Chondrocyte (in vitro differentiated cells): ENCODE results near the gene PAQR3. TPM values are rescaled to one million over a fixed set of nuclear protein-coding genes. Genes with fewer than 3 reads are reported as not detected.

ENCODE experiments used
- DNase-seq: peaks from one replicate; pipeline ENCODE4 v3.0.0; 2021; ENCODE audit warnings: mixed read lengths, low spot score
- H3K27ac Mint-ChIP-seq: one replicate; pipeline ENCODE4 v1.8.0; 2021; ENCODE audit warnings: mild to moderate bottlenecking, moderate library complexity, mixed read lengths; ENCODE audit not compliant: unreplicated experiment
- H3K27me3 Mint-ChIP-seq: 2 replicates; pipeline ENCODE4 v1.8.0; 2021; ENCODE audit warnings: low read depth, mixed read lengths
- H3K36me3 Mint-ChIP-seq: 2 replicates; pipeline ENCODE4 v1.8.0; 2021; ENCODE audit warnings: low read depth, mixed read lengths
- H3K4me1 Mint-ChIP-seq: 2 replicates; pipeline ENCODE4 v1.8.0; 2021; ENCODE audit warnings: low read depth, mild to moderate bottlenecking, mixed read lengths
- H3K4me3 Mint-ChIP-seq: one replicate; pipeline ENCODE4 v1.8.0; 2021; ENCODE audit warnings: mild to moderate bottlenecking, moderate library complexity, mixed read lengths; ENCODE audit not compliant: unreplicated experiment
- H3K9me3 Mint-ChIP-seq: 2 replicates; pipeline ENCODE4 v1.8.0; 2021; ENCODE audit warnings: low read depth, mixed read lengths
- CTCF ChIP-seq: fragments of 200-600 bp; sonication (generic); IDR thresholded peaks from 2 replicates; pipeline ENCODE4 v1.5.0; 2021; ENCODE audit warnings: antibody characterized with exemption, mild to moderate bottlenecking, moderate library complexity
- total RNA-seq: library from RNA; stranded (reverse); gene quantifications from 3 replicates; pipeline ENCODE4 v1.2.1, GENCODE V29; 2021

Gene PAQR3
- total RNA-seq, 1 donor from 2014 or later = 13.8 TPM

- no peak for TF ChIP-seq CTCF
- H3K27ac Mint-ChIP-seq = no peak overlapping the region
- no peak overlapping the region for H3K4me3 Mint-ChIP-seq
- peaks cover 10% of the 10 kb centered on the region for H3K36me3 Mint-ChIP-seq
- H3K27me3 Mint-ChIP-seq = no peaks in the 10 kb centered on the region
- H3K9me3 Mint-ChIP-seq = no peaks in the 10 kb centered on the region
- H3K4me1 Mint-ChIP-seq = peaks cover 2% of the 10 kb centered on the region
- DNase-seq = no peak
Observed at GRCh38 chr4:78899302-78899701, 39.9 kb downstream of the PAQR3 start.

DNA sequence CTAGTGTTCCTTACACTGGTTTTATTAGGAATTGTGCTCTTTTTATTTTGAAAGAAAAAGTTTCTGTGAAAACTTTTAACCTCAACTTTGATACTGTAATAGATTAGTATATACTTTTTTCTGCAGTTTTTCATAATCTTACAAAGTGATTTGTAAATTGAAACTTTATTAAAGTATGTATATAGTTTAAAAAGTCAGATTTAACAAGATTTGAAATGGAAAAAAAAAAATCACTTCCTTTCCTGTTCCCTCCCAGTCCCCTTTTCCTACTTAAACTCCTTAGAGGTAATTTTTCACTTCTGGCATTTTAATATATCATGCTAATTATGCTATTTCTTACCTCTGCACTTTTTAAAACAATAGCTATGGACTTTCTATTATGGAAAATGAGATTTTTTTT is 49.3 kb downstream of the PAQR3 start:
- H3K4me1 Mint-ChIP-seq = peaks cover 16% of the 10 kb centered on the region
- no peak for DNase-seq
- no peaks in the 10 kb centered on the region for H3K27me3 Mint-ChIP-seq
- no peaks in the 10 kb centered on the region for H3K9me3 Mint-ChIP-seq
- H3K36me3 Mint-ChIP-seq = peaks cover 11% of the 10 kb centered on the region
- H3K27ac Mint-ChIP-seq = no peak overlapping the region
- no peak overlapping the region for H3K4me3 Mint-ChIP-seq
- no peak for TF ChIP-seq CTCF

DNA sequence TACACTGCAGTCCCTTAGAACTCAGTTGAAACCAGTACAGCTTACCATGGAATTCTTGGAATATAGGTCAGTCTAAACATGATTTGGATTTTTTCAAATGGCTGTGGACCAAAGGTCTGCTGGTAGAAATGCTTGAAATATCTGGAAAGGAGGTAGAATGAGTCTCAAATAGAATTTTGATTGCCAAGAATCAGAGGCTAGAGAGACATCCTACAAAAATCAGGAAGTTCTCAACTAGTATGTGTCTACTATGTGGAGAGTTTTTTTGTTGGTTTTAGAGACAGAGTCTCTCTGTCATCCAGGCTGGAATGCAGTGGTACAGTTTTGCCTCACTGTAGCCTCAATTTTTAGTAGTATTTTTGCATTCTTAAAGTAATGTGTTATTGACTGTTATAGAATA is 53.6 kb downstream of the PAQR3 start:
- H3K27ac Mint-ChIP-seq = peak overlapping the region; percentile 62
- H3K4me1 Mint-ChIP-seq = peaks cover 16% of the 10 kb centered on the region
- no peaks in the 10 kb centered on the region for H3K9me3 Mint-ChIP-seq
- DNase-seq = no peak
- peaks cover 6% of the 10 kb centered on the region for H3K36me3 Mint-ChIP-seq
- no peaks in the 10 kb centered on the region for H3K27me3 Mint-ChIP-seq
- H3K4me3 Mint-ChIP-seq = no peak overlapping the region
- TF ChIP-seq CTCF = no peak

DNA sequence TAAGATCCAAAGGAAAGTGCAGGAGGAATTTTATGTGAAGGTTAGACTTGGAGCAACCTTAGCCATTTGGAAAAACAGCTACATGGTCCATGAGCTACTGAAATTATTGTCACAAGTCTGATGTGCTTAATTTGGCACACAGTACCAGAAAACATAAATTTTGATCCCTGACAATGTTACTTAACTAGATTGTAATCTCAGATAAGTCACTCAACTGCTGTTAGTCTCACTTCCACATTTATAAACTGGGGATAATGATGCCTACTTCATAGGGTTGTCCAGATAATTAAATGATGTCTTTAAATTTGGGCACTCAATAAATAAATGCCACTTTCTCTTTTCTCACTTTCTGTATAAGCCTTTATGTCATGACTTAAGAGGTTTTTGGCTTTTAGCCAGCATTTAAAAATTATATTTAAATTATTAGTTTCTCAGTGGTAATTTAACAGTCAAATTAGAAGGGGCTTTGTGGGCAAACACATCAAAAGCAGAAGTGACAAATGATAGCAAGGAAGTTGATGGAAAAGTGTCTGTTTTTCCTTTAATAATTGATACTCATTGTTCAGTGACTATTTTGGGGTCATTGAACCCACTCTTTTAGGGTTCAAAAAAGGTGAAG is 58.3 kb downstream of the PAQR3 start:
- Mint-ChIP-seq H3K4me3 (no peak overlapping the region), H3K27me3 (no peaks in the 10 kb centered on the region), H3K4me1 (peaks cover 10% of the 10 kb centered on the region), H3K36me3 (no peaks in the 10 kb centered on the region), H3K27ac (no peak overlapping the region), H3K9me3 (no peaks in the 10 kb centered on the region)
- TF ChIP-seq CTCF = no peak
- no peak for DNase-seq

DNA sequence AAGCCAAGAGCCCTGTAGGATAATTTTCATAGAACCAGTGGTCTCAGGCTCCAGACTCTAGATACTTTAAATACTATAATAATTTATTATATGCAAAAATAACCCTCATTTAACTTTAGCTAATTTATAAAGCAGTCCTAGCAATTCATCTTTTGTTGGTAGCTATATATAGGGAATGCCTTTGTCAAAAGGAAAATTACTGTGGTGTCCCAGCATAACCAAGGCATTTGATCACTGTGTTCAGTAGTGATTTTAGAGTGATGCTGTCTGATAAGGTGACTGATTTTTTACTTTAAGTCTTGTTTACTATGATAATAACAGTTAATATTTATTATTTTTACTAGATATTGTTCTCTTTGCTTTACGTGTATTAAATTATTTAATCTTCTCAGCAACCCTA is 61.2 kb downstream of the PAQR3 start:
- Mint-ChIP-seq H3K27ac (no peak overlapping the region), H3K27me3 (no peaks in the 10 kb centered on the region), H3K4me1 (no peaks in the 10 kb centered on the region), H3K36me3 (peaks cover 6% of the 10 kb centered on the region), H3K9me3 (no peaks in the 10 kb centered on the region), H3K4me3 (no peak overlapping the region)
- no peak for TF ChIP-seq CTCF
- no peak for DNase-seq
